HepG2 (cell line): ENCODE results near the gene YIF1A. TPM values are rescaled to one million over a fixed set of nuclear protein-coding genes. Genes with fewer than 3 reads are reported as not detected.

Source experiments
- BRCA1 ChIP-seq: sonication (generic); formaldehyde crosslinking; IDR thresholded peaks from 2 replicates; pipeline ENCODE4 v1.4.0; 2020; ENCODE audit warnings: missing genetic modification reagents
- CEBPG ChIP-seq: IDR thresholded peaks from 2 replicates; pipeline ENCODE4 v1.6.1; 2016
- HDAC1 ChIP-seq: sonication (generic); formaldehyde crosslinking; IDR thresholded peaks from 2 replicates; pipeline ENCODE4 v1.5.1; 2020; ENCODE audit warnings: mild to moderate bottlenecking, missing genetic modification reagents
- KAT2B ChIP-seq: fragments of 150-350 bp; IDR thresholded peaks from 2 replicates; pipeline ENCODE4 v1.6.1; 2014; ENCODE audit warnings: low read depth, low read length, borderline replicate concordance
- NCOA2 ChIP-seq: sonication (generic); formaldehyde crosslinking; IDR thresholded peaks from 2 replicates; pipeline ENCODE4 v1.8.0; 2022; ENCODE audit warnings: inconsistent platforms
- NFRKB ChIP-seq: fragments of 450-650 bp; IDR thresholded peaks from 2 replicates; pipeline ENCODE4 v1.6.1; 2017
- NR1H2 ChIP-seq: sonication (generic); formaldehyde crosslinking; IDR thresholded peaks from 2 replicates; pipeline ENCODE4 v1.8.1; 2022; ENCODE audit warnings: low read depth, missing genetic modification reagents, borderline replicate concordance
- PRMT3 ChIP-seq: sonication (generic); formaldehyde crosslinking; IDR thresholded peaks from 2 replicates; pipeline ENCODE4 v1.8.1; 2022; ENCODE audit warnings: low read depth, mild to moderate bottlenecking, moderate library complexity, missing genetic modification reagents, borderline replicate concordance
- SALL2 ChIP-seq: sonication (generic); formaldehyde crosslinking; IDR thresholded peaks from 2 replicates; pipeline ENCODE4 v1.8.1; 2023; ENCODE audit warnings: mild to moderate bottlenecking, missing genetic modification reagents, inconsistent platforms
- TOE1 ChIP-seq: sonication (generic); formaldehyde crosslinking; IDR thresholded peaks from 2 replicates; pipeline ENCODE4 v1.4.0; 2020; ENCODE audit warnings: mild to moderate bottlenecking, missing genetic modification reagents
- ZMYM2 ChIP-seq: sonication (generic); formaldehyde crosslinking; IDR thresholded peaks from 2 replicates; pipeline ENCODE4 v1.8.0; 2022; ENCODE audit warnings: mild to moderate bottlenecking, missing genetic modification reagents
- ZNF331 ChIP-seq: sonication (generic); formaldehyde crosslinking; IDR thresholded peaks from 2 replicates; pipeline ENCODE4 v1.4.0; 2020; ENCODE audit warnings: missing genetic modification reagents
- ZNF383 ChIP-seq: sonication (generic); formaldehyde crosslinking; IDR thresholded peaks from 2 replicates; pipeline ENCODE4 v1.4.0; 2020; ENCODE audit warnings: missing genetic modification reagents, mild to moderate bottlenecking, borderline replicate concordance
- ZNF441 ChIP-seq: sonication (generic); formaldehyde crosslinking; IDR thresholded peaks from 2 replicates; pipeline ENCODE4 v1.7.0; 2021; ENCODE audit warnings: missing genetic modification reagents, borderline replicate concordance
- ZNF644 ChIP-seq: IDR thresholded peaks from 2 replicates; pipeline ENCODE4 v1.6.1; 2016; ENCODE audit warnings: low read depth
- ZNF7 ChIP-seq: IDR thresholded peaks from 2 replicates; pipeline ENCODE4 v1.6.1; 2016; ENCODE audit warnings: missing biosample characterization, missing genetic modification reagents
- ZNF720 ChIP-seq: sonication (generic); formaldehyde crosslinking; IDR thresholded peaks from 2 replicates; pipeline ENCODE4 v1.4.0; 2020; ENCODE audit warnings: missing genetic modification reagents
- ZNF772 ChIP-seq: sonication (generic); formaldehyde crosslinking; IDR thresholded peaks from 2 replicates; pipeline ENCODE4 v1.5.0; 2020; ENCODE audit warnings: mild to moderate bottlenecking, missing genetic modification reagents
- polyA plus RNA-seq, 8 experiments: library from polyadenylated mRNA; depleted of rRNA in 3 of 8; stranded (reverse) in 7 of 8; unstranded in 1 of 8; fragments of >200 nt; fragmentation: Illumina TruSeq in 4 of 8; extraction: Trizol in 4 of 8; gene quantifications; 2 replicates each; pipeline versions ENCODE4 v1.2.1 to v1.2.3, GENCODE V29; 2011 to 2016; ENCODE audit warnings: low read depth in 4 of 8, missing spikeins in 1 of 8, mixed read lengths in 1 of 8; ENCODE audit not compliant: insufficient read depth in 1 of 8
- total RNA-seq, 5 experiments: library from RNA; depleted of rRNA; stranded (reverse); fragments of >200 nt; fragmentation: Illumina TruSeq; extraction: Trizol; gene quantifications; 2 replicates each; pipeline ENCODE4 v1.2.3, GENCODE V29; 2016; ENCODE audit warnings: low read depth in 1 of 5
- TF ChIP-seq, protein P1 (sequence below): sonication (generic); formaldehyde crosslinking; IDR thresholded peaks from 2 replicates; pipeline ENCODE4 v1.8.0; 2022; ENCODE audit warnings: mild to moderate bottlenecking, missing genetic modification reagents, moderate library complexity
- TF ChIP-seq, protein P2 (sequence below): sonication (generic); formaldehyde crosslinking; IDR thresholded peaks from 2 replicates; pipeline ENCODE4 v1.5.0; 2020; ENCODE audit warnings: missing genetic modification reagents
- TF ChIP-seq, protein P3 (sequence below): sonication (generic); formaldehyde crosslinking; IDR thresholded peaks from 2 replicates; pipeline ENCODE4 v1.8.0; 2022; ENCODE audit warnings: missing genetic modification reagents, low read depth, mild to moderate bottlenecking, borderline replicate concordance
- TF ChIP-seq, protein P4 (sequence below): fragments of 450-650 bp; IDR thresholded peaks from 2 replicates; pipeline ENCODE4 v1.6.1; 2017; ENCODE audit warnings: mild to moderate bottlenecking
- TF ChIP-seq, protein P5 (sequence below): fragments of 450-650 bp; IDR thresholded peaks from 2 replicates; pipeline ENCODE4 v1.6.1; 2017
- TF ChIP-seq, protein P6 (sequence below): sonication (generic); formaldehyde crosslinking; IDR thresholded peaks from 2 replicates; pipeline ENCODE4 v1.4.0; 2020; ENCODE audit warnings: mild to moderate bottlenecking, missing genetic modification reagents

Gene YIF1A
- total and polyA plus RNA-seq, 2 of the 13 experiments (the other 11 are each of a cell fraction or from before 2014, with no cell fraction given): 133 to 145 TPM

DNA sequence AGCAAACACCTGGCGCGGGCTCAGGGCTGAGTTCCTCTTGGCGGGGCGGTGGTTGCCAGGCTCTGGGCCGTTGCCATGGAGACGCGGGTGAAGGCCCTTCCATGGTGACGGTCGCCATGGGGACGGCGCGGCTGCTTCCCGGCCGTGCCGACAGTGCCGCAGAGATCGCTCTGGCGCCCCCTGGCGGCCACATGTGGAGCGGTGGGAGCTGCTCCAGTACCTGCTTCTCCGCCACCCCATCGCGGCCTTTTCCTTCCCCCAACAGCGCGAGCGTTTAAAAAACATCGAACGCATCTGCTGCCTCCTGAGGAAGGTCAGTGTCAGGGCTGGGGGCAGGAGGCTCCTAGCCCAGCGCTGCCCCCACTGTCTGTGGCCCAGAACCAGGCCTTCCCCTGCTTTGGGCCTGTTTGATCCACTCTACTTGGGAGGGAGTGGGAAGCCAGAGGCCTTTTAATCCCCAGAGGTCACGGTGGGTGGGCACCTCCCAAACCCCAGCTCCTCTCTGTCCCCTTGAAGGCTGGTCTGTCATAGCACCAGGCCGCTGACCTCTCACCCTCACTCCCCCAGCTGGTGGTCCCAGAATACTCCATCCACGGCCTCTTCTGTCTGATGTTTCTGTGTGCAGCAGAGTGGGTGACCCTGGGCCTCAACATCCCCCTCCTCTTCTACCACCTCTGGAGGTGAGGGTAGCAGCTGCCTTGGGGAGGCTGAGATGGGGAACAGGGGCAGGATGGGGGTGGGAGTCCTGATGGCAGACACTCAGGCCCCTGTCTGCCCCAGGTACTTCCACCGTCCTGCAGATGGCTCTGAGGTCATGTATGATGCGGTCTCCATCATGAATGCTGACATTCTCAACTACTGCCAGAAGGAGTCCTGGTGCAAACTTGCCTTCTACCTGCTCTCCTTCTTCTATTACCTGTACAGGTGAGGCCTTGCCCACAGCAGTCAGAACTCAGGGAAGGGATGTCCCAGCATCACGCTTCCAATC is 6.2 kb downstream of the YIF1A start (continued):
- no peak for TF ChIP-seq NR1H2 (CRISPR knock-in tag)
- TF ChIP-seq NFRKB: no peak
- TF ChIP-seq ZNF331: peak; percentile 57
- TF ChIP-seq SALL2 (CRISPR knock-in tag): no peak; the same call in 1 of the 2 replicates
- no peak for TF ChIP-seq ZNF644 (CRISPR knock-in tag)
- no peak for TF ChIP-seq TOE1 (CRISPR knock-in tag)
- TF ChIP-seq ZNF441 (CRISPR knock-in tag): no peak
- TF ChIP-seq CEBPG: peak; percentile 21; the same call in 1 of the 2 replicates
- TF ChIP-seq ZNF720: no peak
- TF ChIP-seq, protein P1, sequence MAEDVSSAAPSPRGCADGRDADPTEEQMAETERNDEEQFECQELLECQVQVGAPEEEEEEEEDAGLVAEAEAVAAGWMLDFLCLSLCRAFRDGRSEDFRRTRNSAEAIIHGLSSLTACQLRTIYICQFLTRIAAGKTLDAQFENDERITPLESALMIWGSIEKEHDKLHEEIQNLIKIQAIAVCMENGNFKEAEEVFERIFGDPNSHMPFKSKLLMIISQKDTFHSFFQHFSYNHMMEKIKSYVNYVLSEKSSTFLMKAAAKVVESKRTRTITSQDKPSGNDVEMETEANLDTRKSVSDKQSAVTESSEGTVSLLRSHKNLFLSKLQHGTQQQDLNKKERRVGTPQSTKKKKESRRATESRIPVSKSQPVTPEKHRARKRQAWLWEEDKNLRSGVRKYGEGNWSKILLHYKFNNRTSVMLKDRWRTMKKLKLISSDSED (CRISPR knock-in tag): no peak
- TF ChIP-seq, protein P2, sequence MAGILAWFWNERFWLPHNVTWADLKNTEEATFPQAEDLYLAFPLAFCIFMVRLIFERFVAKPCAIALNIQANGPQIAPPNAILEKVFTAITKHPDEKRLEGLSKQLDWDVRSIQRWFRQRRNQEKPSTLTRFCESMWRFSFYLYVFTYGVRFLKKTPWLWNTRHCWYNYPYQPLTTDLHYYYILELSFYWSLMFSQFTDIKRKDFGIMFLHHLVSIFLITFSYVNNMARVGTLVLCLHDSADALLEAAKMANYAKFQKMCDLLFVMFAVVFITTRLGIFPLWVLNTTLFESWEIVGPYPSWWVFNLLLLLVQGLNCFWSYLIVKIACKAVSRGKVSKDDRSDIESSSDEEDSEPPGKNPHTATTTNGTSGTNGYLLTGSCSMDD (CRISPR knock-in tag): no peak
- TF ChIP-seq, protein P3, sequence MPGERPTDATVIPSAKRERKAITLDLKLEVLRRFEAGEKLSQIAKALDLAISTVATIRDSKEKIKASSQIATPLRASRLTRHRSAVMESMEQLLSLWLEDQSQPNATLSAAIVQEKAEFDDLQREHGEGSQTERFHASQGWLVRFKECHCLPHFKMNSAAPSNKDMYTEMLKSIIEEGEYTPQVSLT (CRISPR knock-in tag): no peak
- TF ChIP-seq, protein P4, sequence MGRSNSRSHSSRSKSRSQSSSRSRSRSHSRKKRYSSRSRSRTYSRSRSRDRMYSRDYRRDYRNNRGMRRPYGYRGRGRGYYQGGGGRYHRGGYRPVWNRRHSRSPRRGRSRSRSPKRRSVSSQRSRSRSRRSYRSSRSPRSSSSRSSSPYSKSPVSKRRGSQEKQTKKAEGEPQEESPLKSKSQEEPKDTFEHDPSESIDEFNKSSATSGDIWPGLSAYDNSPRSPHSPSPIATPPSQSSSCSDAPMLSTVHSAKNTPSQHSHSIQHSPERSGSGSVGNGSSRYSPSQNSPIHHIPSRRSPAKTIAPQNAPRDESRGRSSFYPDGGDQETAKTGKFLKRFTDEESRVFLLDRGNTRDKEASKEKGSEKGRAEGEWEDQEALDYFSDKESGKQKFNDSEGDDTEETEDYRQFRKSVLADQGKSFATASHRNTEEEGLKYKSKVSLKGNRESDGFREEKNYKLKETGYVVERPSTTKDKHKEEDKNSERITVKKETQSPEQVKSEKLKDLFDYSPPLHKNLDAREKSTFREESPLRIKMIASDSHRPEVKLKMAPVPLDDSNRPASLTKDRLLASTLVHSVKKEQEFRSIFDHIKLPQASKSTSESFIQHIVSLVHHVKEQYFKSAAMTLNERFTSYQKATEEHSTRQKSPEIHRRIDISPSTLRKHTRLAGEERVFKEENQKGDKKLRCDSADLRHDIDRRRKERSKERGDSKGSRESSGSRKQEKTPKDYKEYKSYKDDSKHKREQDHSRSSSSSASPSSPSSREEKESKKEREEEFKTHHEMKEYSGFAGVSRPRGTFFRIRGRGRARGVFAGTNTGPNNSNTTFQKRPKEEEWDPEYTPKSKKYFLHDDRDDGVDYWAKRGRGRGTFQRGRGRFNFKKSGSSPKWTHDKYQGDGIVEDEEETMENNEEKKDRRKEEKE: no peak
- no peak for TF ChIP-seq ZNF383 (CRISPR knock-in tag)
- TF ChIP-seq PRMT3 (CRISPR knock-in tag): no peak
- TF ChIP-seq HDAC1 (CRISPR knock-in tag): peak; percentile 91
- no peak for TF ChIP-seq BRCA1 (CRISPR knock-in tag)
- no peak for TF ChIP-seq KAT2B
- TF ChIP-seq ZNF772 (CRISPR knock-in tag): no peak
- TF ChIP-seq, protein P5, sequence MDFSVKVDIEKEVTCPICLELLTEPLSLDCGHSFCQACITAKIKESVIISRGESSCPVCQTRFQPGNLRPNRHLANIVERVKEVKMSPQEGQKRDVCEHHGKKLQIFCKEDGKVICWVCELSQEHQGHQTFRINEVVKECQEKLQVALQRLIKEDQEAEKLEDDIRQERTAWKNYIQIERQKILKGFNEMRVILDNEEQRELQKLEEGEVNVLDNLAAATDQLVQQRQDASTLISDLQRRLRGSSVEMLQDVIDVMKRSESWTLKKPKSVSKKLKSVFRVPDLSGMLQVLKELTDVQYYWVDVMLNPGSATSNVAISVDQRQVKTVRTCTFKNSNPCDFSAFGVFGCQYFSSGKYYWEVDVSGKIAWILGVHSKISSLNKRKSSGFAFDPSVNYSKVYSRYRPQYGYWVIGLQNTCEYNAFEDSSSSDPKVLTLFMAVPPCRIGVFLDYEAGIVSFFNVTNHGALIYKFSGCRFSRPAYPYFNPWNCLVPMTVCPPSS: no peak
- no peak for TF ChIP-seq ZNF7 (CRISPR knock-in tag)
- no peak for TF ChIP-seq ZMYM2 (CRISPR knock-in tag)
- peak; percentile 22; the same call in 1 of the 2 replicates for TF ChIP-seq NCOA2 (CRISPR knock-in tag)
- TF ChIP-seq, protein P6, sequence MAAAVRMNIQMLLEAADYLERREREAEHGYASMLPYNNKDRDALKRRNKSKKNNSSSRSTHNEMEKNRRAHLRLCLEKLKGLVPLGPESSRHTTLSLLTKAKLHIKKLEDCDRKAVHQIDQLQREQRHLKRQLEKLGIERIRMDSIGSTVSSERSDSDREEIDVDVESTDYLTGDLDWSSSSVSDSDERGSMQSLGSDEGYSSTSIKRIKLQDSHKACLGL (CRISPR knock-in tag): no peak
